SK-N-SH (cell line): ENCODE data around the gene HS6ST3. TPM values are rescaled to one million over a fixed set of nuclear protein-coding genes. Genes with fewer than 3 reads are reported as not detected.

Experiments
- CTCF ChIA-PET: fragments of 300-600, 350-600 bp; formaldehyde crosslinking; extraction: SDS; loops from one replicate; lab custom pipeline; 2021; lab: Yijun Ruan, JAX
- POLR2A ChIA-PET: fragments of 350-600 bp; sonication (Branson Sonifier 250); formaldehyde crosslinking; extraction: SDS; loops from one replicate; lab custom pipeline; 2020; ENCODE audit warnings: antibody characterized with exemption, inconsistent platforms; lab: Yijun Ruan, JAX
- DNase-seq: peaks from one replicate; pipeline ENCODE4 v3.0.0; 2012
- H2AFZ ChIP-seq: fragments of 200-600 bp; sonication (generic); 2 replicates; pipeline ENCODE4 v1.8.1; 2016; ENCODE audit warnings: antibody characterized with exemption, mild to moderate bottlenecking, low read depth
- H3F3A ChIP-seq: fragments of 200-600 bp; sonication (generic); replicated peaks from 2 replicates; pipeline ENCODE3; 2016; ENCODE audit warnings: antibody characterized with exemption, mild to moderate bottlenecking; ENCODE audit not compliant: insufficient read depth
- H3K27ac ChIP-seq, 2 experiments: fragments of 200-500 bp in 1 of 2; fragments of 200-600 bp in 1 of 2; sonication (Bioruptor generic) in 1 of 2; sonication (generic), shearing (Covaris generic) in 1 of 2; 2 replicates each; pipeline versions ENCODE4 v1.5.1 to v1.6.1; 2014 to 2016; ENCODE audit warnings: low read depth in 2 of 2, inconsistent platforms in 1 of 2, low read length in 1 of 2, mild to moderate bottlenecking in 1 of 2, mixed read lengths in 1 of 2
- H3K27me3 ChIP-seq: fragments of 200-600 bp; sonication (generic), shearing (Covaris generic); 2 replicates; pipeline ENCODE4 v1.6.1; 2016; ENCODE audit warnings: mixed run types; ENCODE audit not compliant: insufficient read depth
- H3K36me3 ChIP-seq, 2 experiments: fragments of 200-500 bp in 1 of 2; fragments of 200-600 bp in 1 of 2; sonication (Bioruptor generic) in 1 of 2; sonication (generic) in 1 of 2; replicated peaks in 1 of 2; 2 replicates each; pipeline versions ENCODE3 to v1.5.1; 2014 to 2016; ENCODE audit warnings: low read length in 1 of 2, mild to moderate bottlenecking in 1 of 2; ENCODE audit not compliant: insufficient read depth in 2 of 2, control insufficient read depth in 1 of 2
- H3K4me1 ChIP-seq, 2 experiments: fragments of 200-500 bp in 1 of 2; fragments of 200-600 bp in 1 of 2; sonication (Bioruptor generic) in 1 of 2; sonication (generic), shearing (Covaris generic) in 1 of 2; 2 replicates each; pipeline versions ENCODE4 v1.5.1 to v1.6.1; 2014 to 2016; ENCODE audit warnings: low read depth in 1 of 2, low read length in 1 of 2, mixed run types in 1 of 2; ENCODE audit not compliant: insufficient read depth in 2 of 2, control insufficient read depth in 1 of 2
- H3K4me2 ChIP-seq: fragments of 200-600 bp; sonication (generic), shearing (Covaris generic); 2 replicates; pipeline ENCODE4 v1.6.1; 2017; ENCODE audit warnings: mixed run types
- H3K4me3 ChIP-seq, 2 experiments: fragments of 200-500 bp in 1 of 2; fragments of 200-600 bp in 1 of 2; sonication (Bioruptor generic) in 1 of 2; sonication (generic), shearing (Covaris generic) in 1 of 2; 2 replicates each; pipeline versions ENCODE4 v1.5.1 to v1.8.1; 2014 to 2016; ENCODE audit warnings: low read depth in 2 of 2, inconsistent platforms in 1 of 2, low read length in 1 of 2, mild to moderate bottlenecking in 1 of 2, mixed read lengths in 1 of 2, moderate library complexity in 1 of 2
- H3K79me2 ChIP-seq: fragments of 200-600 bp; sonication (generic); 2 replicates; pipeline ENCODE4 v1.8.1; 2017; ENCODE audit warnings: mild to moderate bottlenecking; ENCODE audit not compliant: insufficient read depth
- H3K9ac ChIP-seq: fragments of 200-600 bp; sonication (generic); 2 replicates; pipeline ENCODE4 v1.6.1; 2017; ENCODE audit warnings: mixed run types
- H3K9me2 ChIP-seq: fragments of 200-600 bp; sonication (generic); 2 replicates; pipeline ENCODE4 v1.6.1; 2017; ENCODE audit warnings: mixed run types
- H3K9me3 ChIP-seq: fragments of 200-600 bp; sonication (generic); 2 replicates; pipeline ENCODE4 v1.6.1; 2017; ENCODE audit warnings: mixed run types, mild to moderate bottlenecking, moderate library complexity
- H4K20me1 ChIP-seq: fragments of 200-600 bp; sonication (generic); 2 replicates; pipeline ENCODE4 v1.6.1; 2017; ENCODE audit warnings: mild to moderate bottlenecking, mixed run types; ENCODE audit not compliant: insufficient read depth
- CHD2 ChIP-seq: fragments of 150-350 bp; IDR thresholded peaks from 2 replicates; pipeline ENCODE4 v1.6.1; 2018; ENCODE audit warnings: low read length; ENCODE audit not compliant: partially characterized antibody
- ELF1 ChIP-seq: IDR thresholded peaks from 2 replicates; pipeline ENCODE4 v1.4.0; 2012
- EP300 ChIP-seq, 2 experiments: IDR thresholded peaks; 2 replicates each; pipeline versions ENCODE4 v1.4.0 to v1.6.1; 2012; ENCODE audit warnings: borderline replicate concordance in 1 of 2, low read depth in 1 of 2, low read length in 1 of 2
- EZH2phosphoT487 ChIP-seq: fragments of 200-600 bp; sonication (generic); IDR thresholded peaks from 2 replicates; pipeline ENCODE4 v1.6.1; 2017; ENCODE audit warnings: low read depth, mixed run types, mild to moderate bottlenecking, antibody characterized with exemption, moderate library complexity, borderline replicate concordance
- FOXJ3 ChIP-seq: sonication (generic); formaldehyde crosslinking; IDR thresholded peaks from 2 replicates; pipeline ENCODE4 v1.5.1; 2020; ENCODE audit warnings: mild to moderate bottlenecking, missing genetic modification reagents
- FOXM1 ChIP-seq: IDR thresholded peaks from 2 replicates; pipeline ENCODE4 v1.4.0; 2012; ENCODE audit warnings: low read depth, mild to moderate bottlenecking
- GATA2 ChIP-seq: sonication (generic); formaldehyde crosslinking; IDR thresholded peaks from 2 replicates; pipeline ENCODE4 v1.5.0; 2020; ENCODE audit warnings: mild to moderate bottlenecking, missing genetic modification reagents
- NFIC ChIP-seq: IDR thresholded peaks from 2 replicates; pipeline ENCODE4 v1.4.0; 2012; ENCODE audit warnings: borderline replicate concordance
- POLR2AphosphoS5 ChIP-seq: IDR thresholded peaks from 2 replicates; pipeline ENCODE4 v1.6.1; 2012; ENCODE audit warnings: low read depth, low read length
- RAD21 ChIP-seq: IDR thresholded peaks from 2 replicates; pipeline ENCODE4 v1.6.1; 2012; ENCODE audit warnings: mild to moderate bottlenecking, low read length
- RCOR1 ChIP-seq: fragments of 150-350 bp; IDR thresholded peaks from 2 replicates; pipeline ENCODE4 v1.6.1; 2017; ENCODE audit warnings: antibody characterized with exemption, low read length
- REST ChIP-seq: IDR thresholded peaks from 2 replicates; pipeline ENCODE4 v1.6.1; 2012; ENCODE audit warnings: mild to moderate bottlenecking, low read depth, low read length, moderate library complexity
- SMC3 ChIP-seq: IDR thresholded peaks from 2 replicates; pipeline ENCODE4 v1.6.1; 2012; ENCODE audit warnings: low read depth, low read length, improper control_type of control experiment
- TEAD4 ChIP-seq: IDR thresholded peaks from 2 replicates; pipeline ENCODE4 v1.4.0; 2012; ENCODE audit warnings: mild to moderate bottlenecking, borderline replicate concordance; ENCODE audit not compliant: insufficient read depth
- WGBS: methylation state at CpG from one replicate; pipeline ENCODE4 v1.1.6; 2017; ENCODE audit warnings: low lambda C conversion rate; 5-methylcytosine and 5-hydroxymethylcytosine counted together
- polyA plus RNA-seq, 3 experiments: library from polyadenylated mRNA; depleted of rRNA; stranded (reverse); fragments of >200 nt; gene quantifications; 2 replicates each; pipeline ENCODE4 v1.2.3, GENCODE V29; 2012
- TF ChIP-seq, protein P1 (sequence below): IDR thresholded peaks from 2 replicates; pipeline ENCODE4 v1.4.0; 2012; ENCODE audit warnings: low read depth, borderline replicate concordance
- TF ChIP-seq, protein P2 (sequence below): IDR thresholded peaks from 2 replicates; pipeline ENCODE4; 2012

HS6ST3 gene
- polyA plus RNA-seq, 1 of the 3 experiments (the other 2 are of a cell fraction) = under 0.01 TPM

GRCh38 chr13:96179309-96179708 is 89.4 kb downstream of the HS6ST3 start:
- POLR2A ChIA-PET = no interaction called here
- no peaks in the 10 kb centered on the region for H3K27me3 ChIP-seq

GRCh38 chr13:96181911-96182310 is 92.0 kb downstream of the HS6ST3 start:
- H2AFZ ChIP-seq = no peak overlapping the region
- CTCF ChIA-PET = no interaction called here
- H3K9ac ChIP-seq = no peak overlapping the region
- no peaks in the 10 kb centered on the region for H3K36me3 ChIP-seq
- no peaks in the 10 kb centered on the region for H3K27me3 ChIP-seq
- no peak overlapping the region for H3K4me2 ChIP-seq
- no peaks in the 10 kb centered on the region for H3K9me3 ChIP-seq
- no peaks in the 10 kb centered on the region for H3K4me1 ChIP-seq
- no peak for DNase-seq
- no peaks in the 10 kb centered on the region for H3F3A ChIP-seq
- no peaks in the 10 kb centered on the region for H4K20me1 ChIP-seq
- POLR2A ChIA-PET = no interaction called here
- no peak overlapping the region for H3K4me3 ChIP-seq
- H3K79me2 ChIP-seq = no peaks in the 10 kb centered on the region
- H3K27ac ChIP-seq = no peak overlapping the region
- WGBS = 51% methylated on average over 5 of the region's 5 CpGs
- no peaks in the 10 kb centered on the region for H3K9me2 ChIP-seq
- TF ChIP-seq ELF1 (no peak), FOXJ3 (CRISPR knock-in tag) (no peak), RAD21 (no peak), TEAD4 (no peak), POLR2AphosphoS5 (no peak), SMC3 (no peak), EP300 (IDR thresholded peaks at IDR 0.05; ENCODE audit: borderline replicate concordance in 1 of 2, low read depth in 1 of 2, low read length in 1 of 2) (no peak), FOXM1 (no peak), EZH2phosphoT487 (no peak), CHD2 (no peak), NFIC (no peak)
- TF ChIP-seq, protein P1, sequence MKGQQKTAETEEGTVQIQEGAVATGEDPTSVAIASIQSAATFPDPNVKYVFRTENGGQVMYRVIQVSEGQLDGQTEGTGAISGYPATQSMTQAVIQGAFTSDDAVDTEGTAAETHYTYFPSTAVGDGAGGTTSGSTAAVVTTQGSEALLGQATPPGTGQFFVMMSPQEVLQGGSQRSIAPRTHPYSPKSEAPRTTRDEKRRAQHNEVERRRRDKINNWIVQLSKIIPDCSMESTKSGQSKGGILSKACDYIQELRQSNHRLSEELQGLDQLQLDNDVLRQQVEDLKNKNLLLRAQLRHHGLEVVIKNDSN = no peak

More at GRCh38 chr13:96179309-96179708, 89.4 kb downstream of the HS6ST3 start:
- Histone ChIP-seq H3K4me2 (no peak overlapping the region), H2AFZ (no peak overlapping the region), H3K9ac (no peak overlapping the region), H3K4me3 (no peak overlapping the region), H3K79me2 (no peaks in the 10 kb centered on the region), H3K36me3 (no peaks in the 10 kb centered on the region), H4K20me1 (no peaks in the 10 kb centered on the region), H3F3A (no peaks in the 10 kb centered on the region), H3K9me2 (no peaks in the 10 kb centered on the region), H3K27ac (no peak overlapping the region), H3K4me1 (no peaks in the 10 kb centered on the region), H3K9me3 (no peaks in the 10 kb centered on the region)
- CTCF ChIA-PET = no interaction called here
- TF ChIP-seq REST = no peak
- no peak for TF ChIP-seq RCOR1
- TF ChIP-seq, protein P2, sequence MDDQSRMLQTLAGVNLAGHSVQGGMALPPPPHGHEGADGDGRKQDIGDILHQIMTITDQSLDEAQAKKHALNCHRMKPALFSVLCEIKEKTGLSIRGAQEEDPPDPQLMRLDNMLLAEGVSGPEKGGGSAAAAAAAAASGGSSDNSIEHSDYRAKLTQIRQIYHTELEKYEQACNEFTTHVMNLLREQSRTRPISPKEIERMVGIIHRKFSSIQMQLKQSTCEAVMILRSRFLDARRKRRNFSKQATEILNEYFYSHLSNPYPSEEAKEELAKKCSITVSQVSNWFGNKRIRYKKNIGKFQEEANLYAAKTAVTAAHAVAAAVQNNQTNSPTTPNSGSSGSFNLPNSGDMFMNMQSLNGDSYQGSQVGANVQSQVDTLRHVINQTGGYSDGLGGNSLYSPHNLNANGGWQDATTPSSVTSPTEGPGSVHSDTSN = no peak
- no peak for TF ChIP-seq FOXJ3 (CRISPR knock-in tag)
- TF ChIP-seq FOXM1 = no peak
- no peak for TF ChIP-seq GATA2 (CRISPR knock-in tag)
- DNase-seq = no peak
- 46% methylated on average over 5 of the region's 5 CpGs for WGBS
